NOMO-1 treated with DMSO at 0.1 percent for 48 hours (cell line): ENCODE data around the gene DDIAS.
A peak's percentile ranks its signal among the peaks of the same experiment; 100 is the strongest.
"Not testable (repeated sequence)": the region's sequence is repeated elsewhere in the genome, so short reads cannot be mapped to it uniquely, and the experiment has no call there.

Experiments
- DNase-seq: peaks from one replicate; lab custom pipeline; 2025; ENCODE audit not compliant: unreplicated experiment; lab: John Stamatoyannopoulos, UW

The DDIAS gene, protein sequence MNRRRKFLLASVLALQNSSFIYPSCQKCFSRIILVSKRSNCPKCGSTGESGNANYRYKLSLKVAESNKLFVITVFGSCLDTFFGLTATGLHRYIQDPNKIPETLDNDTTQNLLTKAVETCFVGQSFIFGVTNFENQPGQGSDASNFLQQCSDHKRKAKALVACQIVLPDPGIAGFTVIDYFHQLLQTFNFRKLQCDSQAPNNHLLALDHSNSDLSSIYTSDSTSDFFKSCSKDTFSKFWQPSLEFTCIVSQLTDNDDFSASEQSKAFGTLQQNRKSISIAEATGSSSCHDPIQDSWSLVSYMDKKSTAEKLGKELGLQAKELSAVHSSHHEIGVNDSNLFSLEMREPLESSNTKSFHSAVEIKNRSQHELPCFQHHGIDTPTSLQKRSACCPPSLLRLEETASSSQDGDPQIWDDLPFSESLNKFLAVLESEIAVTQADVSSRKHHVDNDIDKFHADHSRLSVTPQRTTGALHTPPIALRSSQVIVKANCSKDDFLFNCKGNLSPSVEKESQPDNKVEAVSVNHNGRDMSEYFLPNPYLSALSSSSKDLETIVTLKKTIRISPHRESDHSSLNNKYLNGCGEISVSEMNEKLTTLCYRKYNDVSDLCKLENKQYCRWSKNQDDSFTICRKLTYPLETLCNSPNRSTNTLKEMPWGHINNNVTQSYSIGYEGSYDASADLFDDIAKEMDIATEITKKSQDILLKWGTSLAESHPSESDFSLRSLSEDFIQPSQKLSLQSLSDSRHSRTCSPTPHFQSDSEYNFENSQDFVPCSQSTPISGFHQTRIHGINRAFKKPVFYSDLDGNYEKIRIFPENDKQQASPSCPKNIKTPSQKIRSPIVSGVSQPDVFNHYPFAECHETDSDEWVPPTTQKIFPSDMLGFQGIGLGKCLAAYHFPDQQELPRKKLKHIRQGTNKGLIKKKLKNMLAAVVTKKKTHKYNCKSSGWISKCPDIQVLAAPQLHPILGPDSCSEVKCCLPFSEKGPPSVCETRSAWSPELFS

DNA sequence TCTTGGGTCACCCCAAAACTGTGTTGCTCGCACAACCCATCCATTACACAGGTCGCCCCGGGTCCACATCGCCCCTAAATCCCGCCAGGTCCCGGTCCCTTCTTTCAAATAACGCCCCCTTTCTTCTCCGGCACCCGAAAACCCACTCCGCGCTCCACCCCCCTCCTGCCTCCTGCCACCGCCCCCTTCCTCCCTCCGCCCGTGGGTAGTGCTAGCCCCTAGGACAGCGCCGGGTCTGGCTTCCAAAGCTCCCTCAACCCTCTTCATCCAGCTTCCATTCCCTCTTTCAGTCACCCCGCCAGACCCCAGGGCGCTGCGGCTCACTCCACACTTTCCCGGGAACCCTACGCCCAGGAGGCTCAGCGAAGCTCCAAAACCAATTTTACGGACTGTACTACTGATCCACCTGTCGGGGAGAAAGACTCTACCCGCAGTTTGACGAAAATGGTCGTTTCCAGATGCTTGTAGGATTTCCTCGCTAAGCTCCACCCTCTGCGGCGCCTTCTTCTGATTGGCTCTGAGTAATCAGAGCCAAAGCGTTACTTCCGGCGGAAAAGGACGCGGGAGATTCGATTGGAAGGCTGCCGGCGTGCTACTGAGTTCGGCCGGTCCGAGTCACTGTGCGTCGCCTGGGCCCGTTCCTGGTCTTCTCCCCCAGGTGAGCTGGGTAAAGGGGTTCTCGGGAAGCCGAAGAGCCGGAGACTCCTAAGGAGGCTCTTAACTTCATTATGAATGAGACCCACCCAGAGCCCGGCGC, at the start of gene DDIAS:
Gene DDIAS, plus strand, starts transcription at position 572 of the 757 bp plus-strand sequence. CDS start 13,003 bp downstream, outside the sequence.
- DNase-seq: peak; percentile 97

DNA sequence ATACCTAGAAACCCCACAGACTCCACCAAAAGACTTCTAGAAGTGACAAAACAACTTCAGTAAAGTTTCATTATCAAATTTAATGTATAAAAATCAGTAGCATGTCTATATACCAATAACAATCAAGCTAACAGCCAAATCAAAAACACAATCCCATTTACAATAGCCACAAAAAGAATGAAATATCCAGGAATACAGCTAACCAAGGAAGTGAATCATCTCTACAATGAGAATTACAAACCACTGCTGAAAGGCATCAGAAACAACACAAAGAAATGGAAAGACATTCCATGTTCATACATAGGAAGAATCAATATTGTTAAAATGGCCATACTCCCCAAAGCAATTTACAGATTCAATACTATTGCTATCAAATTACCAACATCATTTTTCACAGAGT, 47.3 kb upstream of the DDIAS start:
- DNase-seq: no peak

DNA sequence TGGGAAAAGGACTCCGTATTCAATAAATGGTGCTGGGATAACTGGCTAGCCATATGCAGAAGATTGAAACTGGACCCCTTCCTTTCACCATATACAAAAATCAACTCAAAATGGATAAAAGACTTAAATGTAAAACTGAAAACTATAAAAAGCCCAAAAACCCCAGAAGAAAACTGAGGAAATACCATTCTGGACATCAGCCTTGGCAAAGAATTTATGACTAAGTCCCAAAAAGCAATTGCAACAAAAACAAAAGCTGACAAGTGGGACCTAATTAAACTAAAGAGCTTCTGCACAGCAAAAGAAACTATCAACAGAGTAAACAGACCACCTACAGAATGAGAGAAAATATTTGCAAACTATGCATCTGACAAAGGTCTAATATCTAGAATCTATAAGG, 46.6 kb upstream of the DDIAS start:
- DNase-seq: not testable (repeated sequence)

DNA sequence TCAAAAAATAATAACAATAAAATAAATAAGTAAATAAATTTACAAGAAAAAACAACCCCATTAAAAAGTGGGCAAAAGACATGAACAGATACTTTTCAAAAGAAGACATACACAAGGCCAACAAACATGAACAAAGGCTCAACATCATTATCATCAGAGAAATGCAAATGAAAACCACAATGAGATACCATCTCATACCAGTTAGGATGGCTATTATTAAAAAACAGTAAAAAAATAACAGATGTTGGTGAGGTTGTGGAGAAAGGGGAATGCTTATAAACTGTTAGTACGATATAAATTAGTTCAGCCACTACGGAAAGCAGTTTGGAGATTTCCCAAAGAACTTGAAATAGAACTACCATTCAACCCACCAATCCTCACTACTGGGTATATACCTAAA, 45.9 kb upstream of the DDIAS start:
- DNase-seq: no peak

DNA sequence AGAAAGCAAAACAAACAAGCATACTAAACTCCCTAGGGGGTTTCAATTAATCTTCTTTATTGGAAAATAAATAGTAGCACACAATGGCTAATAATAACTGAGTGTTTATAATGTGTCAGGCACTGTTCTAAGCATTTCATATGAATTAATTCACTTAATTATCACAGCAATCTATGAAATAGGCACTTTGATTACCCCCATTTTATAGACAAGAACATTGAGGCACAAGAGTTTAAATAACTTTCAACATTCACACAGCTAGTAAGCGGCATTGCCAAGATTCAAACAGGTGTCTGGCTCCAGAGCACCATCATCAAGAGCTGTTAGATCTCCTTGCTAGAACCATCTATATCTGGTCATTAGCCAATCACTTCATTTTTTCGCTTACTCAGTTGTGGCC, 44.4 kb upstream of the DDIAS start:
- no peak for DNase-seq

DNA sequence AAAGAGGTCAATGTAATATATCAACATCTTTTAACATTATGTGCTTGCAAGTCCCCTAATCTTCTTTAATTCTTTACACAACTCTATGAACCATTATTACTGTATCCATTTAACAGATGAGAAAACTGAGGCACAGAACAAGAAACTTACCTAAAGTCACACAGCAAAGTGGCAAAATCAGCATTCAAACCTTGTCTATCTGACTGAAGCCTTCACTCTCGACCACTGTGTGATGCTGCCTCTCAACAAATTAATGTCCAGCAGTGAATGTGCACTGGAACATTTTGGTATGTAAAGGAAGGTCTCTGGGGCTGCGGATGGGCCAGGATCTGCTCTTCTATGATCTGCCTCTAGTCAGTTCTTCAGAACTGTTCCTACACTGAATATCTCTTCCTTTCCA, 43.4 kb upstream of the DDIAS start:
- DNase-seq: no peak

DNA sequence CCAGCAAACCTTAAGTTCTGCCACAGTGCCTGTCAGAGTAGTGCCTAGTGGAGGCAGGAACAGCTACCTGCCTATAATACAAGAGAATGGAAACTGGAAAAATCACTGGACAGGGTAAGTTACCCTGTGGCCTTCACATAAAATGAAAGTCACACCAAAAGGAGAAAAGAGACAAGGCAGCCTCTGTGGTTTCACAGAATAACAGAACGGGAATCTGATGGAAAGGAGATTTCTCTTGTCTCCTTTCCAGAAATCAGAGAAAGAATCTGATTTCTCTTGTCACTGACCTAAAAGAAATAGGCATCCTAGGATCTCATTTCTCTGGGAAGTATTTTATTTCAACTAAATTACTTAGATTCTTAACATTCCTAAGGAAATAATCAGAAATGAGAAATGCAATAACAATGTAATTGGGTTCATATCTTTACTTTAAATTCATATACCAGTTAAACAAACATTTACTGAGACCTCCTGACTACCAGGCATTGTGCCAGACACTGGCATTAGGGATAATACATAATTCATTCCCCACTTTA, 42.9 kb upstream of the DDIAS start:
- no peak for DNase-seq

DNA sequence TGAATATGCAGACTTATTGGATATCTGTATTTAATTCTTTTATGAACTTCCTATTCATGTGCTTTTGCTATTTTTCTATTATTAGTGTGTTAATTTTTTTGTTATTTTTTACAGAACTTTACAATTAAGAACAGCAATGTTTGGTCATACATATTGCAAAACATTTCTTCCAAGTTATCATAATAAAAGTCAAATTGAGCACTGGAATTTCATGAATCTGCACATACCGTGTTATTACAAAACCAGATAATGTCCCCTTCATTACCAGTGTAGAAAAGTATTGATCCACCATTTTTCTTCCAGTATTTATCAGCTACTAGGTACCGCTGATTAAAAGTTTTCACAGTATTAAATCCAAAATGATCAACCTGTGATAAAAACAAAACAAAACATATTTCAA, 41.8 kb upstream of the DDIAS start:
- DNase-seq: no peak

DNA sequence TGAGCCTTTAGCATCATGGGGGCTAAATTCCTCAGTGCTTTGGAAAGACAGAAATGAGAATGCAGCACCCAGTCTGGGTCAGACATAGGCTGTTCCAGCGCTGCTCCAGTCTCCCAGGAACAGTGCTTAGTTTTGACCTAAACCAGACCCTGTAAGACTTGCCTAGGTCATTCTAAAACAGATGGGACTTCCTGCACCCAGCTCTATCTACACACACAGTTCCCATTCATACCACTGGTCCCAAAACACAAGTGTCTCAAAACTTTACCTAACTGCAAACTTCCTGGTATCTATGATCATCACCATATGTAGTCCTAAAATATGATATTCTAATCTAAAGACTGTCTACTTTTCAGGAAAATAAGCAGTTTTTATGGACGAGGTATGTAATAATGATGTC, 39.2 kb upstream of the DDIAS start:
- no peak for DNase-seq

DNA sequence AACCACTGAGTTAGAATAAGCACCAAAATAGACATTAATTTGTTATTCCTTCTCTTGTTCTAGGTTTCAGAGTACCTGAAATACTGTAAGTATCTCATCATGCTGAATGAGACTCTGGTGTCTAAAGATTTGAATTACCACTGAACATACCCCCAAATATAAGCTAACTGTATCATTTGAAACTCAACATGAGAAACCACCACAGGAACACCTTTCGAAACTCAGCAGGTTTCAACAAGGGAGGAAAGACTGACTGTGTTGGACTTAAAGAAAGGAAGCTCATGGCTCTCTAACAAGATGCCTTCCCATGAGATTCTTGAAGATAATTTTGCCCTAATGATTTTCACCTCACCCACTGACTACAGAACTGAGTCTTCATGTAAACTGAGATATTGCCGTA, 38.3 kb upstream of the DDIAS start:
- DNase-seq: no peak

DNA sequence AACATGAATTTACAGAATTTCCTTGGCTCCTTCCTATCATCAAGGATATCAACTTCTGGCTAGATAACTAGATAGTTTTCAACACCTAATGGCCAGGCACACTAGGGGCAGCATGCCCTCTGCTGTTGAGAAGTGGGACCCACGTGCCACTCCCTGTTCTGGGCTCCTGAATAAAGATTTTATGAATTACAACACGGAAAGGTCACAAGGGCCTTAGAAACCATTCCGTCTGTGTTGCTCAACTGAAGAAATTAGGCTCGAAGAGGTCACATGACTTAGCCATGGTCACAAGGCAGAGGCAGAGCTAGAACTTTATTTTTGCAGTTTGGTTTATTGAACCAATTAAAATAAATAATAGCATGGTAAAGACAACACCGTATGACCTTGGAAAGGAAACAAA, 37.3 kb upstream of the DDIAS start:
- peak; percentile 90 for DNase-seq

DNA sequence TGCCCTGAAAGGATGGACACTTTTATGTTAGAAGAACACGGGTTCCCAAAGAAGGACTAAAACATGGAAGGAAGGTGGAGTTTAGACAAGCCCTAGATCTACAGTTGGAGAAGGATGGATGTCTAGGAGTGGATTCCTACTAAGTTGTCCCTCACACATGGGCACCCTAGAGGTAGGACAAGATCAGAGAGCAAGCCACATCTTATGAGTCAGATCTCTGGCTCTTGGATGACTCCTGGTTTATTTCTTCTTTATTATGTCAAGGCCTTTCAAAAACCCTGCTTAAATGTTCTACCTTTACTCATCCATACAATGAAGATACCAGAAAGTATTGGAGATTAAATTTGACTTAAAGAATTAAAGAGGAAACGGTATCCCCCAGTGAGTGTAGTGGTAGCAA, 35.7 kb upstream of the DDIAS start:
- DNase-seq: no peak

DNA sequence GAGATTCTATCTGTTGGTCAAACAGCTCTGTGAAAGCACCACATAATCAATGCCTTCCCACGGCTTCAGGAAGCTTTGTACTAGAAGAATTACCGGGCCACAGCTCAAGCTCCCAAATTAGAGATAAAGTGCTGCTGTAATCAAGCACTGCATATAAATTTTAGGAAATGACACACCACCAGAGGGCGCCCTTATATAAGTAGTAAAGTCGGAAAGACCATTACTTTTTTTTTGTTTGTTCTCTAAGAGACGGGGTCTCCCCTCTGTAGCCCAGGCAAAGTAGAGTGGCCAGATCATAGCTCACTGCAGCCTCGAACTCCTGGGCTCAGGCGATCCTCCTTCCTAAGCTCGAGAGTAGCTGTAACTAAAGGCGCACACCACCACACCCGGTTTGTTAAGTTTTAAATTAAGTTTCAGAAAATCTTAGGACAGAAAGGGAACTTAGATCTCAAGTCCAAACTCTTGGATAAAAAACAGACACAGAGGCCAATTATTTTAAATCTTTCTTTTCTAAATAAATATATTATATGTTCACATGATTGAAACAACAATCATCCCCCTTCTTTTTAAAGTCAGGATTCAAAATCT, 33.9 kb upstream of the DDIAS start:
- peak; percentile 79 for DNase-seq

DNA sequence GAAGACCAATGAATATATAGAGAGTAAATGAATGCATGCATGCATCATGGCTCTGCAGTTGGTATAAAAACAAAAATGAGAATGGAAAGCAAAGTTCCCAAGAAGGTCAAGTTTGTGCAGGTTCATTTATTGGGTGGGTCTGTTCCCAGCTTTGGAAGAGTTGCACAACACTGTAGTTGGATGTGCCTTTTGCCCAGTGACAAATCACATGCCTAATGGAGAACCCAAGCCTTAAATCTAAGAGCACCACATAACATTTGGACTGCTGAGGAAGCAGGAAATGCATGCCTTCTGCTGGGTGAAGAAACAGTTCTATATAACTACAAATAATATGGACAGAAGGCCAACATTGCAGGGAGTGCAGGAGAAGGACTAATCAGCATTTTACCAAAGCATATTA, 31.9 kb upstream of the DDIAS start:
- DNase-seq: no peak

DNA sequence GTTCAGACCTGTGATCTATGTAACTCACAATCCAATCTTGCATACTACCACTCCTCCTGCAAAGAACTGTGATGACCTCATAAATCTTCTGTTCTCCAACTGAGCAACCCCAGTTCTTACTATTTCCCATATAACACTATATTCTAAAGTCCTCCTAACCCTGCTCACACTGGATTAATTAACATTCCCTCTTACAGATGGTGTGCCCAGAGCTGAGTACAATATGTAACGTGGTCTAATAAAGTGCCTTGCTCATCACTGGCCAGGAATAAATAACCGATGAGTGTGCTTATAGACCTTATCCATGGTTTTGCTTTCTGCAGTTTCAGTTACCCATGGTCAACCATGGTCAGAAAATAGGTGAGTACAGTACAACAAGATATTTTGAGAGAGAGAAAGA, 29.9 kb upstream of the DDIAS start:
- DNase-seq: no peak

DNA sequence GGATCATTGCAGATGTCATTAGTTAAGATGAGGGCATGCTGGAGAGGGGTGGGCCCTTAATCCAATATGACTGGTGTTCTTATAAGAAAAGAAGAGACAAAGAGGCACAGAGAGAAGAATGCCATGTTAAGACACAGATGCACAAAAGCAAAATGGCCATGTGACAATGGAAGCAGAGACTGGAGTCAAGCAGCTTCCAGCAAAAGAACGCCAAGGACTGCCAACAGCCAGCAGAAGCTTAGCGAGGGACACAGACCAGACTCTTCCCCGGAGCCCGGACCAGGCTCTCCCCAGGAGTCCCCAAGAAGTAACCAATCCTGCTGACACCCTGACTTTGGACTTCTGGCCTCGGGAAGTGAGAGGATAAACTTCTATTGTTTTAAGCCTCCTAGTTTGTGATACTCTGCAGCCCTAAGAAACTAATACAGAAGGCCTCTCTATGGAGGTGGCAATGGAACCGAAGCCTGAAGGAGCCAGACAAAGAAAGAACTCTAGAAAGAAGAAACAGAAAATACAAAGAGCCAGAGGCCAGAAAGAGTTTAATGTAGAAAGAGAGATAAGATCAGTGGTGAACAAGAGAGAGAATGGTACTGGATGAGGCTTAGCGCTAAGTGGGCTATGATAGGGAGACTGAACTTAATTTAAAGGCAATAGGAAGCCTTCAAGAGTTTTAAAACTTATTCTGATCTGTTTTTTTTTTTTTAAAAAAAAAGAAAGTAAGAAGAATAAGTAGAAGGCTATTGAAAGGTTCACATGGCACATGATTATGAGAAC, 29.0 kb upstream of the DDIAS start:
- no peak for DNase-seq

DNA sequence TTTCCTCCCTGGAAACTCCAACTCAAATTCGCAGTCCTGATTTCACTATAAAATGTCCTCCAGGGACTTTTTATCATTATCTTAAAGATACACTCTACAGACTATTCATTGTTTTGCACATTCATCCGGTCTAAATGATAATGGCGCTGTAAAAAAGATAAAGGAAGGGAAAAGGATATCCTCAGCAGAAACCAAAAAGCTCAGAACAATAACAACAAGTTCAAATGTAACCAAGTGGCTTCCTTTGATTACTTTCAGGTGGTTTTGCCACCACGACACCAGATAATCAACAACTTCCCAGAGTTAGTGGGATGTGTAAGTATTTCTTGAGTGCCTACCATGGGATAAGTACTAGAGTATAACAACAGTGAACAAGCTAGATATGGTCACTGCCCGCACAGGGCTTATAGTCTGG, 27.6 kb upstream of the DDIAS start:
- DNase-seq: no peak

DNA sequence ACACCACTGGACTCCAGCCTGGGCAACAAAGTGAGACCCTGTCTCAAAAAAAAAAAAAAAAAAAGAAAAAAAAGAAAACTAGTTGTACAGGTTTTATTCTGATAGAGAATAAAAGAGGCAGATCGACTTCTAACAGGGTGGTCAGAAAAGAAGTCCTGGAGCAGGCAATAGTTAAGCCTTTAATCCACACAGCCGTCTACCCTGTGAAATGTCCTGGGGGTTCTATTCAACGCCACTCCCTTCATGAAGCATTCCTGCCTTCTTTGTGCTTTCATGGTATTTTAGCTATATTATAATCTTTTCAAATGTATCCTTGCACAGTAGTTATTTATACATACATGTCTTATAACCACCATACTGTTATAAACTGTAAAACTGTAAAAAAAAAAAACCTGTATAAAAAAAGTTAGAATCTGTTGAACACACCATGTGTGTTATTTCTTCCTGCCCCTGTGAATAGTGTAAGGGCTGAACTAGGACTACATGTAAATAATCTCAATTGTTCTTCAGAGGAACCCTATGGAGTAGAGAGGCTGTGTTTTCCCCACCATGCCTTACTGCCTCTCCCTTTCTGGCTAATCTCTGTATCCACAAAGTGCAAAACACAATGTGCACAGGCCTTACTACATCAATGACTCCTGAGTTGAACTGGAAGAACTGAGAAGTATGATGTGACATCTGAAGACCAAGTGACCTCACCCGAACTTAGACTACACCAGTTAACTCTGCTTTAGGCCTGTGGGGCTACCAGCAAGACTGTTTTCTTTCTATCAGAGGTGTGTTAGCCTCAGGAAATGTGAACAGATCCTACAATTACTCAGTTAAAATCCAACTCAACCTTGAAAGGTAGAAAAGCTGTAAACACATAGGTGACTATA, 26.7 kb upstream of the DDIAS start:
- no peak for DNase-seq

DNA sequence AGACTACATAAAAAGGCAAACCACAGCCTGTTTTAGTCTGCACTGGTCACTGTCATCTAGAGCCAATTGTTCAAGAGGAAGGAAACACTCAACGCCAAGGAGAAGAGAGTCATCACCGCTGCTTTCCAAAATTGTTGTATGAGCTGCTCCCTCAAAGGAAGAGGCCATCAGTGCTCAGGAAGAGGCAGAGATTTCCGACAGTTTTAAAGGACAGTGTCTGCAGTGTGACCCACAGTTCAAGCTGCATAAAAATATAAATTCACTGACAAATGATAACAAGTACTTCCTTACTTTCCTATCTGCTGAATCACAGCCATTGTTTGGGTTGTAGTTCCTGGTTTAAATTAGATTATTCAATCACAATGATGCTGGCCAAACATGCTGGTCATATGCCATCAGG, 17.7 kb upstream of the DDIAS start:
- peak; percentile 74 for DNase-seq
